ENCODE data around the gene TLL2. TPM values are rescaled to one million over a fixed set of nuclear protein-coding genes. Genes with fewer than 3 reads are reported as not detected.
A peak's percentile ranks its signal among the peaks of the same experiment; 100 is the strongest.

The TLL2 gene
- total and polyA plus RNA-seq, 2 donors: 0.22 to 0.90 TPM

DNA sequence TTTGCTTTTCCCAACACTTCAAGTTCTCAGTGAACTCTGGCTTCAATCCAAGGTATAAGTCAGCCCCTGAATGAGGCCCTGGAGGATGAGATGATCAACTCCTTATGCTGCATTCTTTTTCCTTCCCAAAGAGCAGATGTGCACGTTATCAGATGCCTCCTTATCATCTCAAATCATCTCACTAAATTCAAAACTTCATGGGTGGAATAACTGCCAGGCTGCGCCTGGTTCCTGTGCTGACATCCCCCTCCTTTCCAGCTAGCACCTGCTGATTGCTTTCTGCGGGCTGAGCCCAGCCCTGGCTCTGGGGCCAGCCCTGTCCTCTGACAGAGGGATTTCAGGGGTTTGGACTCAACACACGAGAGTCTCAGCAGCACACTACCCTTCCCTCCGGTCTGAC is 44.9 kb downstream of the TLL2 start:
- peak; percentile 25 for DNase-seq (ENCODE audit: extremely low spot score)
- H3K4me3 ChIP-seq (ENCODE audit: low read depth, low read length): no peak overlapping the region
- no peak overlapping the region for H3K27ac ChIP-seq (ENCODE audit: low read depth)
- H3K4me1 ChIP-seq (ENCODE audit: insufficient read depth): no peaks in the 10 kb centered on the region
- no peaks in the 10 kb centered on the region for H3K36me3 ChIP-seq (ENCODE audit: insufficient read depth)
- 38% methylated on average over 5 of the region's 5 CpGs for WGBS

DNA sequence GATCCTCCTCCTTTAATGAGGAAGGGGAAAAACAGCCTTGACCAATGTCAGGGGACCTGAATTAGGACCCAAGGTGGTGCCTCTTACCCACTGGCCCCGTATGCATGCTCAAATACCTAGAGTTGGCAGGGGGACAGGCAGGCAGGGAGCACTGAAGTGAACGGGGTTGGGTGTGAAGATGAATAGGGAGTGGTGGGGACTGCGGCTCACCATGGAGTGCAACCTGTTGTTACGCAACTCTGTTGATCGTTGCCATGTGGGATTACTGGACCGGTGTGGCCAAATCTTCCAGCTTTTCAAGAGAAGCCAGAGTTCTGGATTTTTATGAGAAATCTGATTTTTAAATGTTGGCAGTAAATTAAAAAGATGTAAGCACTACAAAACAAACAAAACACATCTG is 48.1 kb downstream of the TLL2 start:
- H3K4me3 ChIP-seq (ENCODE audit: low read depth, low read length): no peak overlapping the region
- 75% methylated on average over 6 of the region's 6 CpGs for WGBS
- no peaks in the 10 kb centered on the region for H3K4me1 ChIP-seq (ENCODE audit: insufficient read depth)
- no peaks in the 10 kb centered on the region for H3K36me3 ChIP-seq (ENCODE audit: insufficient read depth)
- no peak for DNase-seq (ENCODE audit: extremely low spot score)
- no peak overlapping the region for H3K27ac ChIP-seq (ENCODE audit: low read depth)

DNA sequence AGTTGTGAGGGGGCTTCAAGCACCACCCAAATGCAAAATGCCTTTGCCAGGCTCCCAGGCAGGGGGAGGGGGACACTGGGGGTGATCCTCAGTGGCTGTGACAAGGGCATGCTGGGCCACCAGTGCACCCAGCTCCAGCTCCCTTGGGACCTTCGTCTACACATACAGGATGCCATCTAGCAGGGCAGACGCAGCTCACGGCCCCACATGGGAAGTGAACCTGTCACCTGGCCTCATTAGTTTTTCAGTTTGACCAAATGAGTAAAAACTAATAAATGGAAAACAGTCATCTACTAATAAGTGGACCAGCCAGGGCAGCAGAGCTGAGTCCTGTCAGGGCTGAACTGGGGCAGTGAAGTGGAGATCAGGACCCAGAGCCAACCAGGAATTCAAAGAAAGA is 50.2 kb downstream of the TLL2 start:
- Histone ChIP-seq H3K36me3 (ENCODE audit: insufficient read depth) (no peaks in the 10 kb centered on the region), H3K4me3 (ENCODE audit: low read depth, low read length) (no peak overlapping the region), H3K27ac (ENCODE audit: low read depth) (no peak overlapping the region), H3K4me1 (ENCODE audit: insufficient read depth) (no peaks in the 10 kb centered on the region)
- WGBS: 87% methylated on average over 3 of the region's 3 CpGs
- no peak for DNase-seq (ENCODE audit: extremely low spot score)

- 80% methylated on average over 6 of the region's 6 CpGs for WGBS
- no peak for DNase-seq (ENCODE audit: extremely low spot score)
- Histone ChIP-seq H3K27ac (ENCODE audit: low read depth) (no peak overlapping the region), H3K4me1 (ENCODE audit: insufficient read depth) (no peaks in the 10 kb centered on the region), H3K4me3 (ENCODE audit: low read depth, low read length) (no peak overlapping the region), H3K36me3 (ENCODE audit: insufficient read depth) (no peaks in the 10 kb centered on the region)
Observed at GRCh38 chr10:96462606-96463151, 51.0 kb downstream of the TLL2 start.

GRCh38 chr10:96460316-96460715 is 53.4 kb downstream of the TLL2 start:
- no peaks in the 10 kb centered on the region for H3K36me3 ChIP-seq (ENCODE audit: insufficient read depth)
- WGBS: 97% methylated on average over 3 of the region's 3 CpGs
- H3K4me1 ChIP-seq (ENCODE audit: insufficient read depth): no peaks in the 10 kb centered on the region
- no peak overlapping the region for H3K27ac ChIP-seq (ENCODE audit: low read depth)
- no peak for DNase-seq (ENCODE audit: extremely low spot score)
- H3K4me3 ChIP-seq (ENCODE audit: low read depth, low read length): no peak overlapping the region

GRCh38 chr10:96457341-96457740 is 56.4 kb downstream of the TLL2 start:
- no peak overlapping the region for H3K4me3 ChIP-seq (ENCODE audit: low read depth, low read length)
- H3K27ac ChIP-seq (ENCODE audit: low read depth): no peak overlapping the region
- DNase-seq (ENCODE audit: extremely low spot score): no peak
- H3K36me3 ChIP-seq (ENCODE audit: insufficient read depth): no peaks in the 10 kb centered on the region
- H3K4me1 ChIP-seq (ENCODE audit: insufficient read depth): no peaks in the 10 kb centered on the region
- 74% methylated on average over 5 of the region's 5 CpGs for WGBS

GRCh38 chr10:96456296-96456840 is 57.4 kb downstream of the TLL2 start:
- H3K27ac ChIP-seq (ENCODE audit: low read depth): no peak overlapping the region
- 86% methylated on average over 5 of the region's 5 CpGs for WGBS
- DNase-seq (ENCODE audit: extremely low spot score): no peak

DNA sequence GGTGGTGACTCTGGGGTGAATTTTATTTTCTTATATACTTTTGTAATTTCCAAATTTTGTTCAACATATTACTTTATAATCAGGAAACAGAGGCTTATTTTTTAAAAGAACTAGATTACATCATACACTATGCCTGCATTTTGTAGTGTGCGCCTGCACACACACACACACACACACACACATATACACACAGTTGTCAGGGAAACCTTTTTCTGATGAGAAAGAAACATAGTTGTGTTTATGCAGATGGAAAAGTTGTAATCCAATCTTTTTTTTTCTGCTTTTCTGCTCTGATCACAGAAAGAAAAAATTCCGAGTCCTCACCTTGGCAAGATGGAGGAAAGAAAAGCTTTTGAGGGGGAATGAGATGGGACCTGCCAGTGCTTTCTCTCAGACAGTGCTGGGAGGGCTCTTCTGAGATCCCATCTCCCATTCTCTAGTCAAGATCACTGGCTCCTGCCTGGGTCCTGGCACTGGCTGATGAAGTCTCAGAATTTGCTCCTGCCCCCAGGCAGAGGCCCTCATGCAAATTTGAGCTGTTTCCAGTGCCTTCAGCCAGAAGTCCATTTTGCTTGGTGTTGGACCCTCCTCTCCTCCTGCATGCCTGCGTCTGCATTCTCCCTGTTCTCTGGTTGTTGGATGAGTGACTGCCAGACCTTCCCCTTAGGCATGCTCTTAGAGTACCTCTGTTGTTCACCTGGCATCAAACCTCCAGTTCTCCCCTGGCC is 59.7 kb downstream of the TLL2 start:
- Histone ChIP-seq H3K4me1 (ENCODE audit: insufficient read depth) (no peaks in the 10 kb centered on the region), H3K4me3 (ENCODE audit: low read depth, low read length) (no peak overlapping the region), H3K27ac (ENCODE audit: low read depth) (no peak overlapping the region), H3K36me3 (ENCODE audit: insufficient read depth) (no peaks in the 10 kb centered on the region)
- no peak for DNase-seq (ENCODE audit: extremely low spot score)
- 72% methylated on average over 3 of the region's 3 CpGs for WGBS

More at GRCh38 chr10:96456296-96456840, 57.4 kb downstream of the TLL2 start:
- Histone ChIP-seq H3K36me3 (ENCODE audit: insufficient read depth) (no peaks in the 10 kb centered on the region), H3K4me3 (ENCODE audit: low read depth, low read length) (no peak overlapping the region), H3K4me1 (ENCODE audit: insufficient read depth) (no peaks in the 10 kb centered on the region)

DNA sequence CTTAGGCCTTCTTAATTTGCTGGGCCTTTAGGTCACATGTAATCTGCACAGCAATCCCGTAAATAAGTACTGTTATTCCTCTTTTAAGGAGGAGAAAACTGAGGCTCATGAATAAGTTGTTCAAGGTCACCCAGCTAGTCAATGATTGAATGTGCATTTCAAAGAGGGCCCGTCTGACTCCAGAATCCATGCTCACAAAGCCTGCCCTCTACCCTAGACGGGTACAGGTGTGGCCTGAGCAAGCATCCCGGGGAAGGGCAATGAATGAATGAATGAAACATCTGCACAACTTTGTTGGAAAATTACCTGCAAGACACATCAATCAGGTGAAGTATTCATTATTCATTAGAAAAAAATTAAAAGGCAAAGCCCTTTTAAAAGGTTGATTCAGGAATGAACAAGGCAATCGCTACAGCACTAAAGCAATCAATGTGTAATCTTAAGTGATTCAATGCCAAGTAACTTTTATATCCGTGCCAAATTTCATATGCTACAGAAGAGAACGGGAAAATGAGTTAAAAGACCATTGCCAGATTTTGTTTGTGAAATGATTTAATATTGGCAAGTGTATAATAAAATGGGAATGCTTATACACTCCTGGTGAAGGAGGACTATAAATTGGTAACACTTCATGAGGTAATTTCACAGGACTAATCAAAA is 61.1 kb downstream of the TLL2 start:
- no peak overlapping the region for H3K27ac ChIP-seq (ENCODE audit: low read depth)
- 66% methylated on average over 7 of the region's 7 CpGs for WGBS
- no peak for DNase-seq (ENCODE audit: extremely low spot score)

DNA sequence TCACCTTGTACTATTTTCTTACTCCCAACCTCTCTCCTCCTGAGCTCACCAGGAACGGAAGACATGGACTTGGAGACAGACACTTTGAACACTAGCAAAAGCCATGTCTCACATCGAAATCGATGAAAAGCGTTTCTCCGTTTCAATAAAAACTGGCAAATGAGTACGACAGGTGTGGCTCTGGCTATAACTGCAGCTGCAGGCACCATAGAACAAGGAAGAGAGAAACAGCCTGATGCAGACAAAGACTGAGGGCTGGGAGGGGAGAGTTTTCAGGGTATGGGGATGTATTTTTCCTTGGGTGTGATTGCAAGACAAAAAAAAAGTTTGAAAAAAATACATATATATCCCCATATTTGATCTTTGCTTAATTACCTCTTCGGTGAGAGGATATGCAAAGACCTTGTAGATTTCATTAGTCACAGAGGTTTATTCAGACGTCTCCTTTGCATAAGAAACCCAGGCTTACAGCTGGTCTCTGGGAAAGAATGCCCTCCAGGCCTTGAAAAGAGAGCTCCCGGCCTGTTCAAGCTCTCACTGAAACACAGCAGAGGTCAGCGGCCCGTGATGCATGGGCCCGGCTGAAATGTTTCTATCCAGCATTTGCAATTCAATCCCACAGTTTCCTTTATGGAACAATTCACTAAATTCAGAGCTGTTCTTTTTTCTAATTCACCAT is 63.1 kb downstream of the TLL2 start:
- Histone ChIP-seq H3K36me3 (ENCODE audit: insufficient read depth) (no peaks in the 10 kb centered on the region), H3K27ac (ENCODE audit: low read depth) (no peak overlapping the region), H3K4me3 (ENCODE audit: low read depth, low read length) (no peak overlapping the region), H3K4me1 (ENCODE audit: insufficient read depth) (no peaks in the 10 kb centered on the region)
- DNase-seq (ENCODE audit: extremely low spot score): no peak
- WGBS: 79% methylated on average over 12 of the region's 12 CpGs

More for the DNA sequence above, 61.1 kb downstream of the TLL2 start:
- no peaks in the 10 kb centered on the region for H3K4me1 ChIP-seq (ENCODE audit: insufficient read depth)
- H3K4me3 ChIP-seq (ENCODE audit: low read depth, low read length): no peak overlapping the region
- no peaks in the 10 kb centered on the region for H3K36me3 ChIP-seq (ENCODE audit: insufficient read depth)

DNA sequence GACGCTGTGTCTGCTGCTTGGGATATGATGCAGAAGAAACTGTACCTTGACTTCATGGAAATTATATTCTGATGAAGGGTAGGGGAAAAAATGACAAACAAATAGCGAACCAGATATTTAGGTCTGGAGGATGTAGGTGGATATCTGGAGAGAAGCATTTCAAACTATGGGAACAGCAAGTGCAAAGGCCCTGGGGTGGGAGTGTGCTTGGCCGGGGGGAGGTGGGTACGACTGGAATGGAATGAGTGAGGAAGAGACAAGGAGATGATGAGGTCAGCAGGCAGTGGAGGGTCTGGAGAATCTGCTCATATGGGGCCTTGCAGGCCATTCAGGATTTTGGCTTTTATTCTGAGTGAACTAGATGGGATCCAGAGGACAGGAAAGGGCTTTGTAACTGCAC is 65.2 kb downstream of the TLL2 start:
- Histone ChIP-seq H3K27ac (ENCODE audit: low read depth) (no peak overlapping the region), H3K36me3 (ENCODE audit: insufficient read depth) (no peaks in the 10 kb centered on the region), H3K4me1 (ENCODE audit: insufficient read depth) (no peaks in the 10 kb centered on the region), H3K4me3 (ENCODE audit: low read depth, low read length) (no peak overlapping the region)
- 74% methylated on average over 4 of the region's 4 CpGs for WGBS
- DNase-seq (ENCODE audit: extremely low spot score): no peak

DNA sequence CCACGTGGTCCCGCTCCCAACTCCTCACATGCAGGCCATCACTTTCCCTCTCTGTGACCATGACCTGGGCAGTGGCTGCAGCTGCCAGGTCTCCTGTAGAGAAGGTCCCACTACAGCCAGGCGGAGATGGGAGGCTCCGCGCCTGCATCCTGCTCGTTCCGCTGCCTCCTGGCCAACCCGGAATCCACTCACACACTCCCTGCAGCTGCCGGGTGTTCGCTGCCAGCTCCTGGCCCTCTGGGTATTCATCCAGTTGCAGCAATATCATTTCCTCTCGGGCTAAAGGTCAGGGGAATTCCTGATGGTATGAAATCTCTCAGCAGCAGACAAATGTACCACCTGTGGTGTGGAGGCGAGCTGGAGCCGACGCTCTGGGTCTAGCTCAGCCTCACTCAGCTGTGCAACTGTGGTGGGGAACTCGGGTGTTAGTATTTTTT is 65.7 kb downstream of the TLL2 start:
- WGBS: 74% methylated on average over 15 of the region's 15 CpGs
- no peak overlapping the region for H3K4me3 ChIP-seq (ENCODE audit: low read depth, low read length)
- no peaks in the 10 kb centered on the region for H3K36me3 ChIP-seq (ENCODE audit: insufficient read depth)
- no peak overlapping the region for H3K27ac ChIP-seq (ENCODE audit: low read depth)
- no peak for DNase-seq (ENCODE audit: extremely low spot score)
- H3K4me1 ChIP-seq (ENCODE audit: insufficient read depth): no peaks in the 10 kb centered on the region

GRCh38 chr10:96446966-96447596 is 66.6 kb downstream of the TLL2 start:
- H3K27ac ChIP-seq (ENCODE audit: low read depth): no peak overlapping the region
- WGBS: 74% methylated on average over 10 of the region's 10 CpGs
- no peak for DNase-seq (ENCODE audit: extremely low spot score)
- no peak overlapping the region for H3K4me3 ChIP-seq (ENCODE audit: low read depth, low read length)
- H3K4me1 ChIP-seq (ENCODE audit: insufficient read depth): no peaks in the 10 kb centered on the region
- no peaks in the 10 kb centered on the region for H3K36me3 ChIP-seq (ENCODE audit: insufficient read depth)
